Panc1 (cell line): ENCODE measurements around the gene MX1.

Source experiments
- CTCF ChIP-seq: fragments of 450-650 bp; IDR thresholded peaks from 2 replicates; pipeline ENCODE4 v1.5.1; 2017; ENCODE audit warnings: mild to moderate bottlenecking
- REST ChIP-seq, 2 experiments: IDR thresholded peaks; 2 replicates each; pipeline ENCODE4 v1.6.1; 2011 to 2012; ENCODE audit warnings: low read depth in 2 of 2, control low read depth in 1 of 2, low read length in 1 of 2, mild to moderate bottlenecking in 1 of 2, moderate library complexity in 1 of 2; ENCODE audit not compliant: insufficient read depth in 1 of 2
- TCF7L2 ChIP-seq: IDR thresholded peaks from 2 replicates; pipeline ENCODE4 v1.6.1; 2011; ENCODE audit warnings: mild to moderate bottlenecking, low read depth, low read length, inconsistent platforms

- TF ChIP-seq REST (IDR thresholded peaks at IDR 0.05; ENCODE audit: insufficient read depth in 1 of 2, low read depth in 2 of 2, low read length in 1 of 2) = no peak
- no peak for TF ChIP-seq CTCF
- no peak for TF ChIP-seq TCF7L2
Observed at GRCh38 chr21:41459884-41460534, 34.0 kb downstream of the MX1 start.
